Right renal pelvis (tissue), 4 donors: ENCODE measurements around the gene DCLK1. TPM values are rescaled to one million over a fixed set of nuclear protein-coding genes. Genes with fewer than 3 reads are reported as not detected.

Source experiments
- DNase-seq, 4 donors: peaks; one replicate each; pipeline ENCODE4 v3.0.0-alpha.2; 2013; ENCODE audit warnings: low read depth in 4 of 4, low spot score in 3 of 4, missing footprints in 1 of 4
- polyA plus RNA-seq, 4 donors: library from polyadenylated mRNA; unstranded; fragments of 120-200 nt; gene quantifications; one replicate each; pipeline ENCODE4 v1.2.1, GENCODE V29; 2013; ENCODE audit not compliant: insufficient read length in 4 of 4

DCLK1 gene
- polyA plus RNA-seq, 4 donors: 5.6 to 7.0 (median 6.3) TPM

DNA sequence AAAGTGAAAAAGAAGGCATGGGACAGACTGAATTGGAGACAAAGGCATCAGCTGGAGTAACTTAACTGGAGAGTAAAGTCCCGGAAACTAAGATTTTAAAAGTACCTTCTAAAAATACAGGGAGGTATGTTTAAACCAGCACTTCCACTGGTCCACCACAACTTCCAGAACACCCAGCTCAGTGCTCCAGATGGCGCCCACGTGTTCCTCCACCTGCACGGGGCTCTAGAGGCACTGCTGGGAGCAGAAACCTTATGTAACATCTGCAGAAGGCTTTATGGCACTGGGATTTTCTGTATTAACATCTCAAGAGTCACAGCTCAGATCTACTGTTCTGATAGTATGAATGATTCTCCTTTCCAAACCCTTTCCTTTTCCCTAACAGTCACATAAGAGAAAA, 252.1 kb downstream of the DCLK1 start:
- DNase-seq: no peak

GRCh38 chr13:35876601-35877000, 254.6 kb downstream of the DCLK1 start:
- DNase-seq: no peak

DNA sequence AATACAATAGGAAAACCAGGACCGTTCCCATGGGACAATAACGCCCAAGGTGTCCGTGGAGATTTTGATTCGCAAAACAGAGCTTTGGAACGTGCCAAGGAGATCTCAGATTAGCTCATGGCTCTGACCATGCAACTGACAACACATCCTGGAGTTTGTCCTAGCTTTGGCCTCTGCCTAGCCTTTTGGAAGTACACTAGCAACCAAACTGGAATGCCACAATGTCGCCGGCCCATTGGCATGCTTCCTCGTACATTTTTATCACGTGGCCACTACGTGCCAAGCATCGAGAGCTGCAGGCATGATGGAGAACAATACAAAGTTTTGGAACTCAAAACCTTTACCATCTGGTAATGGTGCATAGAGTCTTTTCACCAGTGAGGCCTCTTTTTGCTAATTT, 256.5 kb downstream of the DCLK1 start:
- DNase-seq: no peak

GRCh38 chr13:35872369-35872768, 258.8 kb downstream of the DCLK1 start:
- DNase-seq: no peak

- no peak for DNase-seq
Observed at GRCh38 chr13:35871561-35871960, 259.6 kb downstream of the DCLK1 start.

DNA sequence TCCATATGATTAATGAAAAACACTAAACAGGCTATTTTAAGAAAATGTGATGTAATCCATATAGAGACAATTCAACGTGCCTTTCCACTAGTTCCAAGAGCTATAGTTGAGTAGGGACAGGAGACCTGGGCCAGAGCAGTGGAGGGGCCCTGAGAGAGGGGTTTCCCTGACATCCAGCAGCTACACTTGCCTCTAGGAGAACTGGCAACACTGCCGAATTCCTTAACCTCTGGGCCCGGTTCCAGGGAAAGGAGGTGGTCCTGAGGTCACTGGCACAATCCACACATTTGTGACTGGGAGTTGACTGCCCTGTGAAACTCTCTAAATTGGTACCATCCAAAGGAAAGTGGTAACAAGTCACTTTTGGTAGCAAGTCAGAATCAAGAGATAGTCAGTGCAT, 264.4 kb downstream of the DCLK1 start:
- no peak for DNase-seq

DNA sequence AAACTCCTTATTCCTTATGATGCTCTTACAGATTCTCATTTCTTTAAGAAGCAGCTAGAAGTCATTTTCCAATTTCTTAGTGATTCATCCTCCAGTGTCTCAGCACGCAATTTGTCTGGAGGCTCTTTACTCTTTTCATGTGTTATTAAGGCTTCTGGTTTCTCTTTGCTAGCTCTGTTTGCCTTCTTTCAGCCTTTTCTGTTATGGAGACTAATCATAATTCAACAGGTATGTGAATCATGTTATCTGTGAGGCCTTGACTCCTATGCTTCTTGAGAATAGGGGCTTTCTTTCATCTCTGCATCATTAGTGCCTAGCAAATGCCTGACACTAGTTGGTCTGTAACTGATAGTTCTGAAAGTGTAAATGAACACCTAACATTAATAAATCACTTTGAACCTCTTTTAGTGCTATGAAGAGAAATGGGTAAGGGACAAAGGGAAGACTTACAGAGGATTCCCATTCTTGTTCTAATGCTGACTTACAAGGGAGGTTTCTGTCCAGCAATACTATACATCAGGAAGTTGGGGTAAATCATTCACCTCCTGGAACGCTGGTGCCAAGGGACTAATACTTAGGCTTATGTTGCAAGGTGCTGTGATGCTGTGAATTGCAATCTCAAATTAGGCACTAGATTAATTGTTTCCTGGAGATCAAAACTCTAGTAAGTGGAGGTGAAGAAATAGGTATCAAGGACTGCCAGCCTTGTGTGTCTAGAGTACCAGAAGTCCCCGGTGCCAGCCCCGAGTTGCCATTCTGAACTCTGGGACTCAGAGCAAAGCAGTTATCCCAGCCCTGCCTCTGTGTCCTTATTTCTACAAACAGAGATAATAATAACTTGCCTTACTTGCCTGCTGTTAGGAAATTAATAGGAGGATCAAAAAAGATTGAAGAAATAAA, 265.6 kb downstream of the DCLK1 start:
- DNase-seq: no peak

DNA sequence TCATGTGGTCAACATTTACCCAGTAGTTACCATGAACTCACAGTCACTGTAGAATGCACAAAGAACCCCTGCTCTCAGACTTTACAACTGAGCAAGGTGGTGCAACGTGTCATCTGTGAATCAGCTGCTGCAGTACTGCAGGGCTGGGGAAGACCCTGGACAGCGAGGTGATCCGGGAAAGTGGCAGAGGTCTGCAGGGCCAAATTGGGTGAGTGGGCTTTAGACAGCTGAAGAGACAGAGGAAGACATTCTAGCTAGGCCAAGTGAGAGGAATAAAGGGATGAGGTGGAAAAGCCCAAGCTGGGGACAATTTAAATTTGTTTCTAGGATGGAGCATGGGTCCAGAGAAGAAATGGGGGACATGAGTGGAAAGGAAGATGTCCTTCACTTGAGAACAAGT, 270.5 kb downstream of the DCLK1 start:
- DNase-seq: no peak

- DNase-seq: no peak
Observed at GRCh38 chr13:35859981-35860380, 271.2 kb downstream of the DCLK1 start.

DNA sequence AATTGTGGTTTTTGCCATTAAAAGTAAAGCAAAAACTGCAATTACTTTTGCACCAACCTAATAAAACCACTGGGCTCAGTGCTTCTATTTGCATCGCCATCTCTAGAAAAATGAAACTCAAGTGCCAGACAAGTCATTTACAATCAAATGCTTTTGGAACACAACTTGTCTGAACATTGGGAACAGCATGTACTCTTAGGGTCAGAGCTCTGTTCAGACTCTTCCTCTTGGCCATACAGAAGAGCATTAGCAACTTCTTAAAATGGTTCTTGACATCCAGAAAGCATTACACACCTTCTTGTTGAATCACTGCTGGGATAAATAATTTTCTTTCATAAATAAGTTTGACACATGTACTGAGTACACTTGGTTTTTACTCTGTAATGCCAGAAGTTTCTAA, 272.5 kb downstream of the DCLK1 start:
- DNase-seq: no peak

- DNase-seq: no peak
Observed at GRCh38 chr13:35857769-35858168, 273.4 kb downstream of the DCLK1 start.

GRCh38 chr13:35856721-35857364, 274.3 kb downstream of the DCLK1 start:
- no peak for DNase-seq

GRCh38 chr13:35856084-35856483, 275.1 kb downstream of the DCLK1 start:
- DNase-seq: no peak

DNA sequence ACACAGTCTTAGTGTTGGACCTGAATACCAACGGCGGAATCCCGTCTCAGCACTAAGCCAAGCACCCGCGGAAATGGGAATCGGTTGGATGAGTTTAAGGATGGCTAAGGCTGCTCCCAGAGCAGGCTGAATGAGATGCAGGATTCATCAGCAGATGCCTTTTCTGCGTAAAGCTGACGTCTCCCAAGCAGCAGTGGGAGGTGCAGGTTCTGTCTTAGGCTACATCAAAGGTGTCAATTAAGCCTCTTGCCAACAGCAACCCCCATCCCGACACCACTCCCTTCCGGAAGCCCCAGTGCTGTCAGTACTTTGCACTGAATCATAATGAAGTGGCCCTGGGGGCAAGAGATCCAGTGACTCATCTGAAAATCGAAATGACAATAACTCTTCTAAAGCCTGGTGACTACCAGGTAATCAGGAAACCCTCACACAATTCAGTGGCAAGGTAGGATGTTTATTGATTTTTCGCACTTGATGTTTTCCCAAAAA, 275.6 kb downstream of the DCLK1 start:
- no peak for DNase-seq

GRCh38 chr13:35854286-35854685, 276.9 kb downstream of the DCLK1 start:
- no peak for DNase-seq

GRCh38 chr13:35851881-35852280, 279.3 kb downstream of the DCLK1 start:
- no peak for DNase-seq

DNA sequence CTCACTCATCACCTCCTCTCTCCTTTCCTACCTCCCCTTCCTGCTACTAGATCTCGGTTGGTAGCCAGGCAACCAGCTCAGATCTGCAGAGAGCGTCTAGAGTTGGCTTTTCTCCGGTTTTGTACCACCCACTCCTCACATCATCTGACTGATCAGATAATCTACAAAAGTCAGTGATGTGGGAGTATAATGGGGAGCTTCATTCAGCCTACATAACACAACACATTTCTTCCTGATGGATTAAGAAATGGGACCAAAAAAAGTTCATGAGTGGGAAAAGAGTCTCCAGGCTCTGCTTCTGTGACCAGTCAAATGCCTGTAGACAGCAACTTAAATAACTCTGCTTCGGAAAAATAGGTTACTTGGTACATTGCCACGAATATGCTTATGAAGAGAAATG, 279.8 kb downstream of the DCLK1 start:
- no peak for DNase-seq

DNA sequence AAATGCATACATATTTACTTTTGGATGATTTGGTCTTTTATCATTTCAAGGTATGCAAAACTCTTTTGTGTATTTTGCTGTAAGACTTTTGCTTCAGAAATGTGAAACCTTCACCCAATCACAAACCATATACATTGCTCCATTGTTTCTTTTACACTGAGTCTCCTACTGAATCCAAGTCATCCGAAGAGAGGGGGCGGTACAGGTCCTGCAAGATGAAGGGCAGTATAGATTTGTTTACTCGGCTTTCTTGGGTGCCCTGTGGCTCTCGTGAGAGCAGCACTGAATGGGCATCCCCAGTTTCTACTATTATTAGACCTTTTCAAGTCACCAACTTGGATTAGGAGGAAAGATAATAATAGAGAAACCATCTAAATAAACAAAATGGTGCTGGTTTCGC, 280.6 kb downstream of the DCLK1 start:
- DNase-seq: no peak

- no peak for DNase-seq
Observed at GRCh38 chr13:35849256-35849644, 281.9 kb downstream of the DCLK1 start.

DNA sequence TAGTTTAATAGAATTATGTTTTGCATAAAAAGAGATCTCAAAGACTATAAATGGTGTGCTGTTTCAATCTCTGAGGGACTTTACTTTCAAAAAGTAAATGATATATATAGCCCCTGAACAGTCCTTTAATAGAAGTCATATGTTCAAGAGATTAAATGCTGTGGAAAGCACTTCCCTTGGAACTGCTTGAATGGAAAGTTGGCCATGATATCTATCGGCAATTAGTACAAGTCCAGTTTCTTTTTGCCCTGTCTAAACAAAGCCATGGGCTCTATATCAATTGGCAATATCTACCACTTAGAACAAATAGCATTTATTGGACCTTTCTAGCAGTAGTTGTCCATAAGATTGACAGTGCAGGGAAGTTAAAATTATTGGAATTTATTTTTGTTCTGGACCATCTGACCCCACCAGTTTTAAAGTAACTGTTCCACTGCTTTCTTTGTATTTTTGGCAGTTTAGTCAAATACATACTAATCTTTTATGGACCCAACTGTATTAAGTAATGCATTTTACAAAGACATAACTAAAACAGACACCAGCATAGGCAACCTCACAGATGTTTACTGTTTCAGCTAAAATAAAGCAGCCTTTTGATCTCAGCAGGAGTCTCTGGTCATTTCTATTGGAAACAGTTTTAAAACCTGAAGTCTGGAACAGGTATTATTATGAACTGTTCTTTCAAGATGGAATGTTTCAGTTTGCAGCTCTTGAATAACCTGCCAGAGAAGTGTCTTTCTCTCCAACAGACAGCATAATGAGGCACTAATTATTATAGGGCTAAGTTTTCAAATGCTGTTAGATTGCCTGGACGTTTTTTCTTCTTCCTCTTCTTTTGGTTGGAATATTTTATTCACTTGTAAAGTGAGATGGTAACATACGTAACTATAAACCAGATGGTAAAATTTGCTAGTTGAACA, 282.6 kb downstream of the DCLK1 start:
- DNase-seq: no peak

- DNase-seq: no peak
Observed at GRCh38 chr13:35843272-35843671, 287.9 kb downstream of the DCLK1 start.
